ENCODE results near the gene MYO16.

GRCh38 chr13:109191413-109191812 lies 562.0 kb downstream of the MYO16 start:
- TF ChIP-seq, protein P1, sequence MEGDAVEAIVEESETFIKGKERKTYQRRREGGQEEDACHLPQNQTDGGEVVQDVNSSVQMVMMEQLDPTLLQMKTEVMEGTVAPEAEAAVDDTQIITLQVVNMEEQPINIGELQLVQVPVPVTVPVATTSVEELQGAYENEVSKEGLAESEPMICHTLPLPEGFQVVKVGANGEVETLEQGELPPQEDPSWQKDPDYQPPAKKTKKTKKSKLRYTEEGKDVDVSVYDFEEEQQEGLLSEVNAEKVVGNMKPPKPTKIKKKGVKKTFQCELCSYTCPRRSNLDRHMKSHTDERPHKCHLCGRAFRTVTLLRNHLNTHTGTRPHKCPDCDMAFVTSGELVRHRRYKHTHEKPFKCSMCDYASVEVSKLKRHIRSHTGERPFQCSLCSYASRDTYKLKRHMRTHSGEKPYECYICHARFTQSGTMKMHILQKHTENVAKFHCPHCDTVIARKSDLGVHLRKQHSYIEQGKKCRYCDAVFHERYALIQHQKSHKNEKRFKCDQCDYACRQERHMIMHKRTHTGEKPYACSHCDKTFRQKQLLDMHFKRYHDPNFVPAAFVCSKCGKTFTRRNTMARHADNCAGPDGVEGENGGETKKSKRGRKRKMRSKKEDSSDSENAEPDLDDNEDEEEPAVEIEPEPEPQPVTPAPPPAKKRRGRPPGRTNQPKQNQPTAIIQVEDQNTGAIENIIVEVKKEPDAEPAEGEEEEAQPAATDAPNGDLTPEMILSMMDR (conservative IDR thresholded peaks at IDR 0.05 in 1 of 2, IDR thresholded peaks at IDR 0.05 in 1 of 2; ENCODE audit: low read depth in 1 of 2, low read length in 2 of 2): no peak
- TF ChIP-seq EZH2 (IDR thresholded peaks at IDR 0.05; ENCODE audit: low read length, missing control alignments): no peak
